ENCODE data around the gene SOX11.

Gene SOX11

DNA sequence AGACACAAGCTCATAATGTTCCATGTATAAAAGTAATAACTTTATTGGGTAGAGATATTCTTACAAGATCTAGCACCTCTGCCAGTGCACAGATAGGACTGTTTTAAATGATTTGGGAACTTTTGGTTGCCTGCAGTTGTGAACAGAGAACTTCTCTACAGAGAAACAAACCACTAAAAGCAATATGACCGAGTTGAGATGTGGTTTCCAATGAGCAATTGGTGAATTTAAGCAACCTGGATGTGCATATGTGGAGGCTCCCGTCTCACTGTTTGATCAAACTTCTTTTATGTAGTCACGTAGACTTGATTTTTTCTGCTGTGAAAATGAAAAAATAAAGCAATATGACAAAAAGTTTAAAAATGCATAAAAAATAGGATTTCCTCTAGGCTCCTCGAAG, 7.8 kb downstream of the SOX11 start:
- Histone ChIP-seq H3K9me3 (ENCODE audit: insufficient read depth, low read depth, low read length) (no peaks in the 10 kb centered on the region), H3K4me1 (ENCODE audit: insufficient read depth, low read length) (peaks cover 44% of the 10 kb centered on the region), H3K27ac (ENCODE audit: low read depth, low read length) (no peak overlapping the region), H3K36me3 (ENCODE audit: insufficient read depth, low read length) (peaks cover 29% of the 10 kb centered on the region; the same call in 1 of the 2 replicates), H3K27me3 (ENCODE audit: insufficient read depth, low read length) (no peaks in the 10 kb centered on the region), H3K4me3 (ENCODE audit: low read length) (no peak overlapping the region), H3K9ac (ENCODE audit: low read depth, low read length) (no peak overlapping the region)
- WGBS: 100% methylated on average over 3 of the region's 4 CpGs

DNA sequence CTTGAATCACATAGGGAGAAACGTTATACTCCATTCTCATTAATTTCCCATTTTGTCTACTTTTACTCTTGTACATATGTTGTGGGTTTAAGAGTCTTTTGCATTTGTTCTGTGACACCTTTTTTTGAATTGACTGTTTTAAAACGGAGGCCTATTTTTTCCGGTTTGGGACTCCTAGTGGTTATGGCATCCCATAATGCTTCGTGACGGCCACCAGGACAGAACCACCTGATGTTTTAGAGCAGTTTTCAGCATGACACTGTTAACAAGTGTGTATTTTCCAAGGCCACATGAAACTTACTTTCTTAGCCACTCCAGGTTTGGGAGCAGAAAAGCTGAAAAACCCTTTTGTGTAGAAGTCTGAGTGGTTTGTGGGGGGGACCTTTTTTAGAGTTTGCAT, 8.4 kb downstream of the SOX11 start:
- Histone ChIP-seq H3K36me3 (ENCODE audit: insufficient read depth, low read length) (peaks cover 23% of the 10 kb centered on the region; the same call in 1 of the 2 replicates), H3K27me3 (ENCODE audit: insufficient read depth, low read length) (no peaks in the 10 kb centered on the region), H3K27ac (ENCODE audit: low read depth, low read length) (no peak overlapping the region), H3K4me1 (ENCODE audit: insufficient read depth, low read length) (peaks cover 44% of the 10 kb centered on the region), H3K9ac (ENCODE audit: low read depth, low read length) (no peak overlapping the region), H3K4me3 (ENCODE audit: low read length) (no peak overlapping the region), H3K9me3 (ENCODE audit: insufficient read depth, low read depth, low read length) (no peaks in the 10 kb centered on the region)
- WGBS: 88% methylated on average over 5 of the region's 5 CpGs

DNA sequence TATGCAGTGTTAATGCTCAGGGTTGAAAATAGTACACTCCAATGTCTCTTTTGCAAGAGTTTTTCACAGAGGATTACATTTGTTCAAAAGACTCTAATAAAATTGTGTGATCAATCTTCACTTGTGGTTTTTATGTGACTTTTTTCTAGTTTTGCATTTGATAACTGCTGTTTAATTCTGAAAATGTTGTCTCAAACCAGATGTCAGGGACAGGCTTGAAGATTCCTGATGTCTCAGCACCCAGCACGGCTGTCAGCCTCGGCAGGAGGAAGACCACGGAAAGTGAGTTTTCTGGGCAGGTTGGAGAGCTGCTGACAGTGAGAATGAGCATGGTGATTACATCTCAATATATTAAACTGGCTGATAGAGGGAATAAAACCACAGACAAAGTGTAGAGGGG, 9.1 kb downstream of the SOX11 start:
- Histone ChIP-seq H3K27me3 (ENCODE audit: insufficient read depth, low read length) (no peaks in the 10 kb centered on the region), H3K4me3 (ENCODE audit: low read length) (no peak overlapping the region), H3K36me3 (ENCODE audit: insufficient read depth, low read length) (peaks cover 23% of the 10 kb centered on the region; the same call in 1 of the 2 replicates), H3K27ac (ENCODE audit: low read depth, low read length) (no peak overlapping the region), H3K9ac (ENCODE audit: low read depth, low read length) (no peak overlapping the region), H3K4me1 (ENCODE audit: insufficient read depth, low read length) (peaks cover 44% of the 10 kb centered on the region), H3K9me3 (ENCODE audit: insufficient read depth, low read depth, low read length) (no peaks in the 10 kb centered on the region)
- WGBS: 91% methylated on average over 3 of the region's 3 CpGs

DNA sequence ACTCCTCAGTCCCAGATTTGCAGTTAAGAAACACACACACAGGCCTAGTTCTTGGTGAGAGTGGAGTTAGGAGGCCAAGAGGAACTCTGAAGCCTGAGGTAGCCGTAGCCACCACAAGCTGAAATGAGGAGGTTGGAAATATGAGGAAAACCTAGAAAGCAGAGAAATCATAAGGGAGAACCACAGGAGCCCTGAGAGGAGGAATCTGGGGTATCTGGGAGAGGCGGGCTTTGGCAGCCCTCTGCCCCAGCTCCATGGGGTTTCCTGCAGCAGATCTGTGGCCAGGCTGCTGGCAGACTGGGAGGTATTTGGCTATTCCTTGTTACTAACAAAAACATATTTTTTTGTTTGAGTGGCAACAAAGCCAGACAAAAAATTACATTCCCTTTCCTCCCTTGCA, 11.0 kb downstream of the SOX11 start:
- WGBS: 96% methylated on average over 2 of the region's 2 CpGs
- Histone ChIP-seq H3K27me3 (ENCODE audit: insufficient read depth, low read length) (no peaks in the 10 kb centered on the region), H3K9me3 (ENCODE audit: insufficient read depth, low read depth, low read length) (no peaks in the 10 kb centered on the region), H3K27ac (ENCODE audit: low read depth, low read length) (no peak overlapping the region), H3K4me3 (ENCODE audit: low read length) (no peak overlapping the region), H3K36me3 (ENCODE audit: insufficient read depth, low read length) (peaks cover 23% of the 10 kb centered on the region; the same call in 1 of the 2 replicates), H3K9ac (ENCODE audit: low read depth, low read length) (no peak overlapping the region), H3K4me1 (ENCODE audit: insufficient read depth, low read length) (peaks cover 36% of the 10 kb centered on the region)

DNA sequence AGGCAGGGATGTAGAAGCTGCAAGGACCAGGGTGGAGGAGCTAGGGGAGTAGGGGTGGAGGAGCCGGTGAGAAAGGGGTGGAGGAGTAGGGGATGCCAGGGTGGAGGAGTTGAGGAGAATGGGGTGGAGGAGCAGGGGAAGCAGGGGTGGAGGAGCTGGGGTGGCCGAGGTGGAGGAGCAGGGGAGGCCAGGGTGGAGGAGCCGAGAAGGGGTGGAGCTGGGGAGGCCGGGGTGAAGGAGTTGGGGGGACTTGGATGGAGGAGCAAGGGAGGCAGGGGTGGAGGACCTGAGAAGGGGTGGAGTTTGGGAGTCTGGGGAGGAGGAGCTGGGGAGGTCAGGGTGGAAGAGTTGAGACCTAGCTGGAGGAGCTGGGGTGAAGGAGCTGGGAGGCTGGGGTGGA, 13.3 kb downstream of the SOX11 start:
- WGBS: 95% methylated on average over 4 of the region's 4 CpGs
- Histone ChIP-seq H3K4me3 (ENCODE audit: low read length) (no peak overlapping the region), H3K27me3 (ENCODE audit: insufficient read depth, low read length) (no peaks in the 10 kb centered on the region)

DNA sequence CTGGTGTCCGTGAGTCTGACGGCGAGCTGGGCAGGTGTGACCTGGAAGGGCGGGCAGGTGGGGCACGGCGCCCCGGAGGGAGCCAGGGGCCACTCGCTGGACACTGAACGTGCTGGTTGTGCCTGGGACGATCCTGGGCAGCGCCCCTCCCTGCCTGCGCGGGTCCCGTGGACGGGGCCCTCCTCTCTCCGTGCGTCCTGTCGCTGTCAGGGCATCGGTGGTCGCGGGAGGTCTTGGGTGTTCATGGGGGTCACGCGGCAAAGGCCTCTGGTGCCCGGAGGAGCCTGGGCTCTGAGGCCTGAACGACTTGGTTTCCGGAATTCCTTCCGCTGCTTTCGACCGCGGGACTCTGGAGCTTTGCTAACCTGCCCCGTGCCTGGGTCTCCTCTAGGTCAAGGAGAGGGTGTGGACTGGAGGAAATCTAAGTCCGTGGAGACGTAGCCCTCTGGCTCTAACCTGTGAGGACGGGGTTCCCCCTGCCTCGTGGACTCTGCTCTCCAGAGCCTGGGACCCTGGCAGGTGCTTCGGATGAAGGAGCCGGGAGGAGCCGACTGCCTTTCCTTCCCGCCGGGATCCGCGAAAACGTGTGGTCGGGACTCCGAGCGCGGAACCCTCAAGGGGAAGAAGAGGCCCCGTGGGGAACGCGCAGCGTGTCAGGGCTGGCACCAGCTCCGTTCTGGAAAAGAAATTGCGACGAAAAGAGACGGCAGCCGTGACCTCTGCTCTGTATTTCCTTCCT, 14.7 kb downstream of the SOX11 start:
- 95% methylated on average over 56 of the region's 56 CpGs for WGBS
- H3K9ac ChIP-seq (ENCODE audit: low read depth, low read length): no peak overlapping the region
- H3K4me1 ChIP-seq (ENCODE audit: insufficient read depth, low read length): peaks cover 5% of the 10 kb centered on the region; the same call in 1 of the 2 replicates
- H3K27ac ChIP-seq (ENCODE audit: low read depth, low read length): no peak overlapping the region
- H3K9me3 ChIP-seq (ENCODE audit: insufficient read depth, low read depth, low read length): no peaks in the 10 kb centered on the region
- H3K36me3 ChIP-seq (ENCODE audit: insufficient read depth, low read length): peaks cover 12% of the 10 kb centered on the region; the same call in 1 of the 2 replicates
- H3K4me3 ChIP-seq (ENCODE audit: low read length): no peak overlapping the region
- no peaks in the 10 kb centered on the region for H3K27me3 ChIP-seq (ENCODE audit: insufficient read depth, low read length)

More for the DNA sequence above, 13.3 kb downstream of the SOX11 start:
- H3K36me3 ChIP-seq (ENCODE audit: insufficient read depth, low read length): peaks cover 23% of the 10 kb centered on the region; the same call in 1 of the 2 replicates
- H3K27ac ChIP-seq (ENCODE audit: low read depth, low read length): no peak overlapping the region
- H3K9ac ChIP-seq (ENCODE audit: low read depth, low read length): no peak overlapping the region
- no peaks in the 10 kb centered on the region for H3K9me3 ChIP-seq (ENCODE audit: insufficient read depth, low read depth, low read length)
- peaks cover 13% of the 10 kb centered on the region for H3K4me1 ChIP-seq (ENCODE audit: insufficient read depth, low read length)

DNA sequence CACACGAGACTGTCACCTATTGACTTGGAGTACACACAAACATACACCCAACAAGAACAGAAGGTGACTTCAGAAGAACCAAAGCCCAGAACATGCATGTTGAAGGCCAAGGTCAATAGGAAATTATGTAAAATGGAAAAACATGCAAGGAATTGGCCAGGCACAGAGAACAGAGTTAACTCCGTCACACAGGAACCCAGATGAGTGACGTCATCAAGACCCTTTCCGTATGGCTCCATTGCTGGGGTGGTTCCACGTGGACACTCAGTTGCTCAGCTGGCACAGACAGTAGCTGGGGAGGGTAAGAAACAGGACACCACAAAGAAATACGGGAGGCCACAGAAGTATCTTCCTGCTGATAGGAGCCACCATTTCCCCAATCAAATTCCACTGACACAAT, 18.4 kb downstream of the SOX11 start:
- WGBS: 93% methylated on average over 6 of the region's 6 CpGs
- Histone ChIP-seq H3K9ac (ENCODE audit: low read depth, low read length) (no peak overlapping the region), H3K4me1 (ENCODE audit: insufficient read depth, low read length) (no peaks in the 10 kb centered on the region), H3K27ac (ENCODE audit: low read depth, low read length) (no peak overlapping the region), H3K9me3 (ENCODE audit: insufficient read depth, low read depth, low read length) (no peaks in the 10 kb centered on the region), H3K36me3 (ENCODE audit: insufficient read depth, low read length) (no peaks in the 10 kb centered on the region), H3K27me3 (ENCODE audit: insufficient read depth, low read length) (no peaks in the 10 kb centered on the region), H3K4me3 (ENCODE audit: low read length) (no peak overlapping the region)

DNA sequence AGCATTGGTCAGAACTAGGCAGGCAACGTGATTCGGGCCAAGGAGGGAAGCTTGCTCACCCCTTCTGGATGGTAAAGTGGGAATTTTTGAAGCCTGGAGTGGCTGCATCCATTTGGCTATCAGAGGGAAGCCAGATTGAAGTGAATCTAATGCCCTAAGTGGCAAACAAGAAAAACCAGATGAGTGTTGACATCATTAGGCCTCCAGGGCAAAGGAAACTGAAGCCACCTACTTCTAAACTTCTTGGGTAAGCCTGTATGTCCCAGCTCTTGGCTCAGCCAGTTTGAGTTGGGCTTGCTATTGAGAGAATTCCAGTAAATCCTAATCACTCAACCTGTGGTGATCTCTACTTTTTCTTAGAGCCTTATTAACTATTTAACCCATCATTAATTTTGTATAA, 20.9 kb downstream of the SOX11 start:
- WGBS: 71% methylated on average over 2 of the region's 2 CpGs
- H3K27ac ChIP-seq (ENCODE audit: low read depth, low read length): no peak overlapping the region
- no peaks in the 10 kb centered on the region for H3K27me3 ChIP-seq (ENCODE audit: insufficient read depth, low read length)
- H3K4me3 ChIP-seq (ENCODE audit: low read length): no peak overlapping the region
- H3K9ac ChIP-seq (ENCODE audit: low read depth, low read length): no peak overlapping the region
- no peaks in the 10 kb centered on the region for H3K36me3 ChIP-seq (ENCODE audit: insufficient read depth, low read length)
- H3K9me3 ChIP-seq (ENCODE audit: insufficient read depth, low read depth, low read length): no peaks in the 10 kb centered on the region
- H3K4me1 ChIP-seq (ENCODE audit: insufficient read depth, low read length): no peaks in the 10 kb centered on the region

DNA sequence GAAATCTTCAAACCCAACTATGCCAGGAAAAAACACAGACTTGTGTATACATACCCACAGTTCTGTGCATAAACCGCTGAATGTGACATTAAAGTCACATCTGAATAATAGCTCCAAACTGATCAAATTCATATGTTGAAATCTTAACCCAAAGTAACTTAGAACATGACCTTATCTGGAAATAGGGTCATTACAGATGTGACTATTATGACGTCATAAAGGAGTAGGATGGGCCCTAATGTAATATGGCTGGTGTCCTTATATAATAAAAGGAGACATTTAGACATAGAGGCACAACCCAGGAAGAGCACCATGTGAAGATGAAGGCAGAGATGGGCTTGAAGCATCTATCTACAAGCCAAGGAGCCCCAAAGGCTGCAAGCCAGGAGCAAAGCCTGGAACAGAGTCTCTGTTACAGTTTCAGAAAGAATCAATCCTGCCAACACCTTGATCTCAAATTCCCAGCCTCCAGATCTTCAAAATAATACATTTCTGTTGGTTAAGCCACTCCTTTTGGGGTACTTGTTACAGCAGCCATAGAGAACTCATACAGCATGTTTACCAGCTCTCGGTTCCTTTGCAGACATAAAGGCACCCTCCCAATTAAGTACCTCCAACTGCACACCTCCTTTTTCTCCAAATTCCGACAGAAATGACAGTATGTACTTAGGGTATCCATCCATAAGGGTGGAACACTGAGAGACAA, 27.6 kb downstream of the SOX11 start:
- Histone ChIP-seq H3K4me3 (ENCODE audit: low read length) (no peak overlapping the region), H3K36me3 (ENCODE audit: insufficient read depth, low read length) (no peaks in the 10 kb centered on the region), H3K27me3 (ENCODE audit: insufficient read depth, low read length) (no peaks in the 10 kb centered on the region), H3K4me1 (ENCODE audit: insufficient read depth, low read length) (peaks cover 5% of the 10 kb centered on the region; the same call in 1 of the 2 replicates), H3K9me3 (ENCODE audit: insufficient read depth, low read depth, low read length) (no peaks in the 10 kb centered on the region), H3K27ac (ENCODE audit: low read depth, low read length) (no peak overlapping the region), H3K9ac (ENCODE audit: low read depth, low read length) (no peak overlapping the region)
- 93% methylated on average over 4 of the region's 4 CpGs for WGBS

DNA sequence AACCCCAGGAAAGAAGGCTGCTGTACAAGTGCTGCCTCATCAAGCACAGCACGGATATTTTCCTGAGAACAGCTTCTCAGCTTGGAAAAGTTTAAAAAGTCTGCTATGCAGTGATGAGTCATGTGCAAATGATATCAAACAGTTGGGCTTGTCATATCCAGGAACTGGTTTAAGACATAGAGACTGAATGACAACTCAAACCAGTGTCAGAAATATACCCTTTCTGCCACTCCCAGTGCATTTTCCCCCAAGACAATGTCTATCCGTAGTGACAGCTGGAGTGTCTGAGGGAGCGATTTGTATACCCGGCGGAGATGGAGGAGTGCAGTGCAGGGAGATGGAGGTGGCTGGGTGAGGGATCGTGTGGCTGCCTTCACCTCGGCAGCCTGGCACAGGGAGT, 28.2 kb downstream of the SOX11 start:
- no peaks in the 10 kb centered on the region for H3K27me3 ChIP-seq (ENCODE audit: insufficient read depth, low read length)
- no peaks in the 10 kb centered on the region for H3K36me3 ChIP-seq (ENCODE audit: insufficient read depth, low read length)
- H3K27ac ChIP-seq (ENCODE audit: low read depth, low read length): no peak overlapping the region
- no peak overlapping the region for H3K4me3 ChIP-seq (ENCODE audit: low read length)
- peaks cover 12% of the 10 kb centered on the region for H3K4me1 ChIP-seq (ENCODE audit: insufficient read depth, low read length)
- WGBS: 96% methylated on average over 7 of the region's 7 CpGs
- H3K9me3 ChIP-seq (ENCODE audit: insufficient read depth, low read depth, low read length): no peaks in the 10 kb centered on the region
- H3K9ac ChIP-seq (ENCODE audit: low read depth, low read length): no peak overlapping the region

DNA sequence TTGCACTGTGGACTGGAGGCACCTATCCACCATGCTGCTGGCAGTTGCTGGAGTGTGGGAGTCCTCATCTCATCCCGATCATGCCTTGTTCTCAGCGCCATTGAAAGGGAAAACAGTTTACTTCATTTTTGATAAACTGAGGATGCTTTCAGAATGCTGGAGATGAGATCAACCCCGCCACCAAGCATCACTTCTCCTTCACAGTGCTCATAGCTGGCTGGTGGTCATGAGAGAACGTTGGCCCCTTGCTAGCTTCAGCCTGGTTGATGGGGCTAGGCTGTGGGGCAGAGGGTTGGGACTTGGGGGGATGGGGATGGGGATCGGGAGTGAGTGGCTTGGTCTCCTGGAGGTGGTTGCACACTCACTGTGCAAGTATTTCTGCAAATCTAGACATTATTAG, 30.1 kb downstream of the SOX11 start:
- Histone ChIP-seq H3K9ac (ENCODE audit: low read depth, low read length) (no peak overlapping the region), H3K36me3 (ENCODE audit: insufficient read depth, low read length) (no peaks in the 10 kb centered on the region), H3K27me3 (ENCODE audit: insufficient read depth, low read length) (no peaks in the 10 kb centered on the region), H3K27ac (ENCODE audit: low read depth, low read length) (no peak overlapping the region), H3K4me1 (ENCODE audit: insufficient read depth, low read length) (peaks cover 22% of the 10 kb centered on the region), H3K4me3 (ENCODE audit: low read length) (no peak overlapping the region), H3K9me3 (ENCODE audit: insufficient read depth, low read depth, low read length) (no peaks in the 10 kb centered on the region)
- 97% methylated on average over 5 of the region's 5 CpGs for WGBS
